Hematopoietic multipotent progenitor cell treated with erythropoietin and hydrocortisone succinate and interleukin-3 and kit ligand, for 4 days (in vitro differentiated cells): Measurements from ENCODE around the gene VPS33A.
"Not testable (repeated sequence)": the region's sequence is repeated elsewhere in the genome, so short reads cannot be mapped to it uniquely, and the experiment has no call there.

ENCODE experiments used
- DNase-seq: peaks from one replicate; pipeline ENCODE4 v3.0.0-alpha.2; 2015

VPS33A gene

GRCh38 chr12:122203301-122204166, 62.8 kb downstream of the VPS33A start, which contains the start of gene B3GNT4:
Gene B3GNT4, plus strand, starts transcription at chr12:122203709. Its CDS starts 910 bp downstream, at chr12:122204619.
- DNase-seq, result peak; percentile 69

GRCh38 chr12:122202811-122203210, 63.5 kb downstream of the VPS33A start:
- DNase-seq, result not testable (repeated sequence)

GRCh38 chr12:122202017-122202416, 64.3 kb downstream of the VPS33A start:
- DNase-seq, result no peak

GRCh38 chr12:122201381-122201780, 64.9 kb downstream of the VPS33A start:
- DNase-seq, result no peak

- DNase-seq, result no peak
These were observed 65.6 kb downstream of the VPS33A start for GRCh38 chr12:122200541-122201175.

- no peak for DNase-seq
These were observed 66.6 kb downstream of the VPS33A start for GRCh38 chr12:122199484-122200355.

GRCh38 chr12:122197612-122197966, 68.7 kb downstream of the VPS33A start:
- DNase-seq, result no peak

GRCh38 chr12:122195405-122195804, 70.9 kb downstream of the VPS33A start:
- DNase-seq, result no peak

GRCh38 chr12:122194804-122195203, 71.5 kb downstream of the VPS33A start:
- no peak for DNase-seq

GRCh38 chr12:122192441-122192840, 73.9 kb downstream of the VPS33A start:
- no peak for DNase-seq

GRCh38 chr12:122190842-122191668, 75.2 kb downstream of the VPS33A start:
- peak; percentile 87 for DNase-seq

GRCh38 chr12:122189626-122190475, 76.4 kb downstream of the VPS33A start:
- DNase-seq, result no peak

GRCh38 chr12:122187466-122187865, 78.8 kb downstream of the VPS33A start:
- DNase-seq, result no peak

GRCh38 chr12:122185494-122186082, 80.7 kb downstream of the VPS33A start:
- no peak for DNase-seq

GRCh38 chr12:122185079-122185478, 81.2 kb downstream of the VPS33A start:
- no peak for DNase-seq

- peak; percentile 54 for DNase-seq
These were observed 81.8 kb downstream of the VPS33A start for GRCh38 chr12:122184517-122184916.

- DNase-seq, result no peak
These were observed 82.7 kb downstream of the VPS33A start for GRCh38 chr12:122183588-122183940.

GRCh38 chr12:122182887-122183587, 83.3 kb downstream of the VPS33A start, which contains the start of gene LRRC43:
Gene LRRC43, plus strand, starts transcription at chr12:122183123. Its CDS starts 22 bp downstream, at chr12:122183145.
- peak; percentile 47 for DNase-seq
